Activated CD4-positive, alpha-beta T cell treated with anti-CD3 and anti-CD28 coated beads, Interleukin-2, amount 10 ng/mL, durations not matched to agents 24 days and 14 days (primary cell): Measurements from ENCODE around the gene NVL. TPM values are rescaled to one million over a fixed set of nuclear protein-coding genes. Genes with fewer than 3 reads are reported as not detected.

Experiments used
- DNase-seq: peaks from one replicate; pipeline ENCODE4 v3.0.0; 2022
- H3K27ac Mint-ChIP-seq: one replicate; pipeline ENCODE4 v1.8.0; 2022; ENCODE audit warnings: mild to moderate bottlenecking, mixed read lengths
- H3K27me3 Mint-ChIP-seq: one replicate; pipeline ENCODE4 v1.8.0; 2022; ENCODE audit warnings: mixed read lengths
- H3K36me3 Mint-ChIP-seq: one replicate; pipeline ENCODE4 v1.8.0; 2022; ENCODE audit warnings: low read depth, mild to moderate bottlenecking, mixed read lengths
- H3K4me1 Mint-ChIP-seq: one replicate; pipeline ENCODE4 v1.8.0; 2021; ENCODE audit warnings: mixed read lengths
- H3K4me3 Mint-ChIP-seq: one replicate; pipeline ENCODE4 v1.8.0; 2022; ENCODE audit warnings: mild to moderate bottlenecking, moderate library complexity, mixed read lengths
- H3K9me3 Mint-ChIP-seq: one replicate; pipeline ENCODE4 v1.8.0; 2021; ENCODE audit warnings: mixed read lengths
- intact Hi-C: fragments of 100-400 bp; cut with micrococcal nuclease; formaldehyde crosslinking; loops from one replicate; pipeline ENCODE4 v1.15.1; 2023
- total RNA-seq: library from RNA; stranded (reverse); gene quantifications from 2 replicates; pipeline ENCODE4 v1.2.3, GENCODE V29; 2022

NVL gene
- total RNA-seq, 1 donor from 2014 or later, result 52.4 TPM

DNA sequence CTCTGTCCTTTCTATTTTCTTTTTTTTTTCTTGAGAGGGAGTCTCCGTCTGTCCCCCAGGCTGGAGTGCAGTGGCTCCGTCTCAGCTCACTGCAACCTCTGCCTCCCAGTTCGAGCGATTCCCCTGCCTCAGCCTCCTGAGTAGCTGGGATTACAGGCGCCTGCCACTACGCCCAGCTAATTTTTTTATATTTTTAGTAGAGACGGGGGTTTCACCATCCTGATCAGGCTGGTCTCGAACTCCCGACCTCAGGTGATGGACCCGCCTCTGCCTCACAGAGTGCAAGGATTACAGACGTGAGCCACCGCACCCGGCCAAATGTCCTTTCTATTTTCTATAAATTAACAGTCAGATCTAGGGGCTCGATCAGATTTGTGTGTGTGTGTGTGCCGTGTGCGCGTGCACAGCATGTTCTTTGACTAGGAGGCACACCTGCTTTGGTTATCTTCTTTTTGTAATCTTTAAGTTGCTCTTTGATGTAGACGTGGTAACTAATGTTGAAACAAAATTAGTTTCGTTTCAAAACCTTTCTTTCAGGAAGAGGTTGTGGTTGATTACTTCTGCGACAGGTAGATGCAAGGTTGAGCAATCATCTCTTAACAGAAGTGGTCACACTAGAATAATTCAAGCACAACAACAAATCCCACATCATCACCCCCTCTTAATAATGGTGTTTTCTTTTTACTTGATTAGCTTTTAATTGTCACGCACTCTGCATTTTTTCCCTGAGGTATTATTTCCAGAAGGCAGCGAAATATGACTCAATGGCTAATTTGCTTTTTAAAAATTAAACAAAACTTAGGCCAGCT lies 147.7 kb downstream of the NVL start:
- H3K4me1 Mint-ChIP-seq, result peaks cover 45% of the 10 kb centered on the region
- peaks cover 3% of the 10 kb centered on the region for H3K27me3 Mint-ChIP-seq
- peak; percentile 84 for DNase-seq
- peak overlapping the region; percentile 87 for H3K4me3 Mint-ChIP-seq
- H3K9me3 Mint-ChIP-seq, result no peaks in the 10 kb centered on the region
- H3K36me3 Mint-ChIP-seq, result peaks cover 24% of the 10 kb centered on the region
- H3K27ac Mint-ChIP-seq, result peak overlapping the region; percentile 97
- intact Hi-C loops, result loop anchor here (1.0 to 10.0 kb wide), 6 partner anchors 13 to 477 kb away; partner anchors contain the start of gene WDR26

- peaks cover 3% of the 10 kb centered on the region for H3K27me3 Mint-ChIP-seq
- peaks cover 19% of the 10 kb centered on the region for H3K36me3 Mint-ChIP-seq
- intact Hi-C loops, result loop anchor here (5.0 to 10.0 kb wide), 3 partner anchors 251 to 477 kb away; partner anchors contain the start of gene WDR26
- DNase-seq, result no peak
- H3K4me3 Mint-ChIP-seq, result no peak overlapping the region
- H3K27ac Mint-ChIP-seq, result peak overlapping the region; percentile 14
- H3K9me3 Mint-ChIP-seq, result no peaks in the 10 kb centered on the region
- H3K4me1 Mint-ChIP-seq, result peaks cover 39% of the 10 kb centered on the region
Measured at GRCh38 chr1:224181453-224181810, 148.5 kb downstream of the NVL start.

DNA sequence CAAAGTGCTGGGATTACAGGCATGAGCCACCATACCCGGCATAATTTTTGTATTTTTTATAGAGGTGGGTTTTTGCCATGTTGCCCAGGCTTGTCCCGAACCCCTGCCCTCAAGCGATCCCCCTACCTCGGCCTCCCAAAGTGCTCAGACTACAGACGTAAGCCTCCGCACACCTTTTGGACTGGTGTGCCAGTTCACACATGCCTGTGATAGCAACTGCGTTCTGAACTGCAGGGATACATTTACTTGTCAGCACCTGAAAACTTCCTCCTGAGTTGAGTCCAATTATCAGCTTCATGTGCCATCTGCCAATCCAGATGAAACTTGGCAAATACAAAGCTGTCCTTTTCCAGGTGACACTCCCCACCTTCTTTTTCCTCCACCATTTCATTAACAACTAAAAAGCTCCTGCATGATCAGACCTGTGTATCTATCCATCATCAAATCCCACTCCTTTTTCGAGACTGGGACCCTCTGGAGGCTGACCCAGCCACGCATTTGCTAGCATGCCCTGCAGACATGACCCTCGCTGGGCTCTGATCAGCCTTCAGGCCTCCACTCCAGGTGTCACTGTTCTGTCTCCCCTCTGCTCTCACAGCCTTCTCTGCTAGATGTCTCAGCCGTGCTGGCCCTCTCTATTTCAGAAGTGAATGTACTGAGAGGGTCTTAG lies 149.1 kb downstream of the NVL start:
- Mint-ChIP-seq H3K4me3 (no peak overlapping the region), H3K4me1 (peaks cover 36% of the 10 kb centered on the region), H3K27me3 (peaks cover 3% of the 10 kb centered on the region), H3K9me3 (no peaks in the 10 kb centered on the region), H3K36me3 (peaks cover 16% of the 10 kb centered on the region), H3K27ac (peak overlapping the region; percentile 10)
- no peak for DNase-seq
- intact Hi-C loops, result loop anchor here (5.0 to 10.0 kb wide), 3 partner anchors 251 to 476 kb away; partner anchors contain the start of gene WDR26

GRCh38 chr1:224178894-224179293 lies 151.1 kb downstream of the NVL start:
- Mint-ChIP-seq H3K4me3 (no peak overlapping the region), H3K27me3 (peaks cover 6% of the 10 kb centered on the region), H3K36me3 (peaks cover under 1% of the 10 kb centered on the region), H3K27ac (no peak overlapping the region), H3K4me1 (peaks cover 23% of the 10 kb centered on the region), H3K9me3 (no peaks in the 10 kb centered on the region)
- DNase-seq, result no peak
- intact Hi-C loops, result no loop called here

DNA sequence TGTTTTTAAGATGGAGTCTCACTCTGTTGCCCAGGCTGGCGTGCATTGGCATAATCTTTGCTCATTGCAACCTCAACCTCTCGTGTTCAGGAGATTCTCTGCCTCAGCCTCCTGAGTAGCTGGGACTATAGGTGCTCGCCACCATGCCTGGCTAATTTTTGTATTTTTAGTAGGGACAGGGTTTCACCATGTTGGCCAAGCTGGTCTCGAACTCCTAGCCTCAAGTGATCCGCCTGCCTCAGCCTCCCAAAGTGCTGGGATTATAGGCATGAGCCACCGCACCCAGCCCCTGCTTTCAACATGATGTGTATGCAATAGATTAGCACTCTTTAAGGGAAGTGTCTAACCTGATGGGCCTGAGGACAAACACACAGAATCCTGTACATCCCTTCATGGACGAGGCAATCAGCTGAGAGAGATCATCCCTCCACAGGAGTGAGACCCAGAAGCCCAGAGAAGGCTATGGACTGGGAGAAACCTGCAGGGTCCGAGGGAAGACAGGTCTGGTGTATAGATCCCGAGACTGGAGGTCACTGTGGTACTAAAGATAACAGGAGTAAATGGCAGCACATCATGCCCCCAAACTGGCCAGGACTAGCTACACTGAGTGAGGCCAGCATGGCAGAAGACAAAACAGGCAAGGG lies 152.5 kb downstream of the NVL start:
- Mint-ChIP-seq H3K27me3 (peaks cover 6% of the 10 kb centered on the region), H3K36me3 (no peaks in the 10 kb centered on the region), H3K27ac (no peak overlapping the region), H3K4me3 (no peak overlapping the region), H3K9me3 (no peaks in the 10 kb centered on the region), H3K4me1 (peaks cover 18% of the 10 kb centered on the region)
- intact Hi-C loops, result no loop called here
- no peak for DNase-seq

Other genes starting within 250 kb of the NVL start
- gene FBXO28, start 216.1 kb downstream of the NVL start, total RNA-seq, result 26.0 and 26.3 TPM in 2 replicates
- 51.8 and 56.3 TPM in 2 replicates for gene DEGS1, start 146.9 kb downstream of the NVL start, total RNA-seq
- 77.2 and 78.1 TPM in 2 replicates for gene CNIH4, start 26.7 kb upstream of the NVL start, total RNA-seq
- gene WDR26, start 104.6 kb upstream of the NVL start, total RNA-seq, result 81.0 and 90.9 TPM in 2 replicates